ENCODE data around the gene EFCAB14.
"Not testable (repeated sequence)": the region's sequence is repeated elsewhere in the genome, so short reads cannot be mapped to it uniquely, and the experiment has no call there.

Gene EFCAB14, protein sequence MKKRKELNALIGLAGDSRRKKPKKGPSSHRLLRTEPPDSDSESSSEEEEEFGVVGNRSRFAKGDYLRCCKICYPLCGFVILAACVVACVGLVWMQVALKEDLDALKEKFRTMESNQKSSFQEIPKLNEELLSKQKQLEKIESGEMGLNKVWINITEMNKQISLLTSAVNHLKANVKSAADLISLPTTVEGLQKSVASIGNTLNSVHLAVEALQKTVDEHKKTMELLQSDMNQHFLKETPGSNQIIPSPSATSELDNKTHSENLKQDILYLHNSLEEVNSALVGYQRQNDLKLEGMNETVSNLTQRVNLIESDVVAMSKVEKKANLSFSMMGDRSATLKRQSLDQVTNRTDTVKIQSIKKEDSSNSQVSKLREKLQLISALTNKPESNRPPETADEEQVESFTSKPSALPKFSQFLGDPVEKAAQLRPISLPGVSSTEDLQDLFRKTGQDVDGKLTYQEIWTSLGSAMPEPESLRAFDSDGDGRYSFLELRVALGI

DNA sequence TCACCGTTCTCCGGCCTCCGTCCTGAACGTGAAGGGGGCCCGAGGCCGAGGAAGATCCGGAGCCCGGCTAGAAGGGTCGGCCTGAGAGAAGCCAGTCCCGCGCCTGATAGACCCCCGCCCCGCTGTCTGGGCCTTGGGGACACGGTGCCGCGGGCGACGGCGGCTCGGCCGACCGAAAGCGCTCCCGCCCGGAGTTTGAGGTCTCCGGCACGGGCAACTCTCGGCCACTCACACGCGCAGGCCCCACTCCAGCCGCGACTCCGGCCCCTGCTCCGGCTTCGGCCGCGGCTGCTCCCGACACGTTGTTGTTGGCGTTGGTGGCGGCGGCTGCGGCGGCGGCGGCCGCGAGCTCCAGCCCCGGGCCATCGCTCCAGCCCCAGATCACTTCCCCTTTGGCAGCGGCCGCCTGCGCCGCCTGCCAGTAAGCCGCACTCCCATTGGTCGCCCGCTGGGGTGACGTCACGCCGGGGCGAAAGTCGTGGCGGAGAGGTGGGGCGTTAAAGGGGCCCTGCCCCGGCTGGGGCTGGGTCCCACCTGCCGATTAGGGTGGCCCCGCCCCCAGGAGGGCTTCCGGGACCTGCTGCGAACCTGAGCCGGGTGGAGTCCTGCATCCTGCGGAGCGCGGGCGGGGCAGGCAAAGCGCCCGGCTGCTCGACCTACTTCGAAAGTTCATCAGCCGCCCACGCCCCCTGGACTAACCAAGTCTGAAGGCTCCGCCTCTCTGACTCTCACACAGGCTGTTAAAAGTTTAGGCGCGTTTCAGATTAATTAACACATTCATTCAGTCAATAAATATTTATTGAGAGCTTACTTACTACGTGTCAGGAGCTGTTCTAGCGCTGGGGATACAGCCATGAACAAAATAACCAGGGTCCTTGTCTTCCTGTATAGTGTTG is at the start of gene EFCAB14:
Gene EFCAB14, minus strand, starts transcription at position 388 of the 896 bp plus-strand sequence. CDS start 1,027 bp downstream, outside the sequence.
- peak; percentile 98 to 99 for DNase-seq

DNA sequence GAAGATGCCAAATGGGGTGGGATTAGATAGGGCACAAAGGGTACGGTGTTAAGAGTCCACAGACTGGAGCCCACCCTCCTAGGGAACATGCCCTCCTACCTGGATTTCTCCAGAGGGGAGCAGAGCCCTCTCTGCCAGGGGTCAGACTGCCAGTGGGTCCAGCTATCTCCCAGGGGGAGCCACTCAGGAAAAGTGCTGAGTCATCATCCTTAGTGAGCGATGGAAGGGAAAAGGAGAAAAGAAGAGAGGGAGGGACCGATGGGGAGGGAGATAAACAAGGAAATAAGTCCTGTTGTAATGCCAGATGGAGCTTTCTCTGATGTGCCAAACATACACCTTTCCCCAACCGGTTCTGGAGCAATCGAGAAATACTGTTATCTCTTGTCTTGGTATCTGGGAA is 49.5 kb upstream of the EFCAB14 start:
- DNase-seq: no peak

DNA sequence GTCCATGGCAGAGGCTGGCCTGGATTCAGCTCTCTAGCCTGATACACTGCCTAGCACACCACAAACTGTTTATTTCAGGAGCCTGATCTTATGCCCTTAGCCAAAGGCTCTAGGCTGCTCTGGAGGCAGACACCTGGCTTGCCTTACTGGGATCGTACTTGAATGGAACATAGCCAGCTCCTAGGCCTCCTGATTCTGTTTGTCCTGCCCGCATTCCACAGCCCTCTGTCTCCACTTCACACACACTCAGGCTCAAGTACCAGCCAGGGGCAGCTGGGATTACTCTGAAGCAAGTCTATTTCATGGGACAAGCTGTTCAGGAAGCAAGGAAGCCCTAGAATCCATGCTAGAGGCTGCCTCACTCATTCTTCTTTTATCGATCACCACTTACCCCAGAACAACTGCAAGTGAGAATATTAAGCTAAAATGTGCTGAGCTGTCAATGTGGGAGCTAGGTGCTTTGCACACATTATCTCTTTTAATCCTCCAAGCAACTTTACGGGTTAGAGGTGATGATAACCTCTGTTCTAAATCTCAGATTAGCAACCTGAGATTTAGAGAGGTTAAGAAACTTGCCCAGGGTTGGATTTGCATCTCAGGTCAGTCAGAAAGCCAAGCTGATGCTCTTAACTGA is 48.9 kb upstream of the EFCAB14 start:
- no peak for DNase-seq

DNA sequence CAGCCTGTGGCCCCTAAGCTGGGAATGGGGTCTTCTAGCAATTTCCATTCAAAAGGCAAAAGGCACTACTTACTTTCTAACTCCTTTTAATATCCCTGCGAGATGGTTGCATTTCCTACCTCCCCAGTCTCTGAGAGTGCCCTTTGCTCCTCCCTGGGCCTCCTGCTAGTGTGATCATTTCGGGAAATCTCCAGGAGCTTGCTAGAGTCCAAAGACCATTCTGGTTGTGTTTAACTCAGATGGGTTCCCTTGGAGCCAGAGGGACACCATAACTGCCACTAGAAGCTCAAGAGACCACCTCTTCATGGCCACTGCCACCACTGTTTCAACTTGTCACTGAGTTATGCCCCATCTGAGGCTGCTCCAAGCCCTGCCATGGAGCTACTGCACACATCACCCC is 45.5 kb upstream of the EFCAB14 start:
- no peak for DNase-seq

DNA sequence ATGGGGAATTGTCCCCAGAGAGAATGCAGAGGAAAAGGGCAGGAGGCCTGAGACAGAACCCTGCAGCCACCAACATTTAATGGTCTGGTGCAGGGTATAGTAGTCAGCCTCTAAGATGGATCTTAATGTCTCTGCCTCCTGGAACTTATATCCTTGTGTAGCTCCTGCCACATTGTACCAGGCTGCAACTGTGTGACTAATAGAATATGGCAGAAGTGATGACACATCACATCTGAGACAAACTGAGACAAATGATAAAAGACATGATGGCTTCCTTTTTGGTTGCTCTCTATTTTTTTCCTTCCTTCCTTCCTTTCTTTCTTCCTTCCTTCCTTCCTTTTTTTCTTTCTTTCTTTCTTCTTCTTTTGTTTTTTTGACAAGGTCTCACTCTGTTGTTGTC is 42.8 kb upstream of the EFCAB14 start:
- no peak for DNase-seq

DNA sequence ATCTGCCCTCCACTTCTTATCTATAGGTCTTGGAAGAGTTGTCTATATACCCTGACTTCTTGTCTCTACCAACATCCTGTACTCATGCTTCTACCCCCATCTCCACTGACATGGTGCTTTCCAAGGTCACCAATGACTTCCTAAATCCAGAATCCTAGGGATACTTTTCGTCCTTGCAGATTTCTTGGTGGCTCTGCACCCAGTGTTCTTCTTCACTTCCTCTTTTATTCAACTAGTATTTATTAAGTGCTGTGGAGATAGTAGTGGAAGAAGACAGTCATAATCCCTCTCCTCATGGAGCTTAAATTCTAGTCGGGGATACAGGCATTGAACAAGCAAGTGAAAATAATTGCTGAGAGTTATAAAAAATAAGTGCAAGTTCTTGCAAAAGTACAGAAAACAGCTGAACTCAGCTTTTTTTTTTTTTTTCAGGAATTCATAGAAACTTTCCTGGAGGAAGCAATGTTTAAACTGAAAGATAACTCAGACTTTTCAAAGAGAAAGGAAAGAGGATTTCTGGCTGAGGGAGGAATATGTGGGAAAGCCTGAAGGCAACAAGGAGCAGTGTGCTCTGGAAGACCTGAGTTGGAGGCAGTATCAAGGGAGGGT is 41.7 kb upstream of the EFCAB14 start:
- no peak for DNase-seq

DNA sequence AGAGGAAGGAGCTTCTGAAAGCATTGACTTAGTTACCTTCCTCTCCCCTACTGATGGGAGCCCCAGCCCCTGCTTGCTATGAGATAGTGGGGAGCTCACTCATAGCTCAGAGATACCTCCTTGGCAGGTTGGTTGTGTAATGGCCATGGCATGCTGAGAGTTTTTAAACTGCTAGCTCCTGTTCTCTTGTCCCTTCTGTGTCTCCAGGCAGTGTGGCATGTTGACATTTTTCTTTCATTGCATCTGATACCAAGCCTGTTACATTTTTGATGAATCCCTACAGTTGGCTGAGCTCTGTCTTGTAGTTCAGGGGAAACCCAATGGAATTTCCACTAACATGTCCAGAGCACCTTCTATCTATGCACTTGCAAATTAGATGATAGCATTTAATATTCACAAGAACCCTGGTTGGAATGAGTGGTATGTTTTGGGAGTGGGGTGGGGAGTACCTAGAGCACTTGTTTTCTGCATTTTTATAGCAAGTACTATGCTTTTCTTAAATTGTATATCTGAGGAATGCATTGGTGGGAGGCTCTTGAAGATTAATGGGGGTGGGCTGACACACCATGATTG is 39.1 kb upstream of the EFCAB14 start:
- DNase-seq: no peak

DNA sequence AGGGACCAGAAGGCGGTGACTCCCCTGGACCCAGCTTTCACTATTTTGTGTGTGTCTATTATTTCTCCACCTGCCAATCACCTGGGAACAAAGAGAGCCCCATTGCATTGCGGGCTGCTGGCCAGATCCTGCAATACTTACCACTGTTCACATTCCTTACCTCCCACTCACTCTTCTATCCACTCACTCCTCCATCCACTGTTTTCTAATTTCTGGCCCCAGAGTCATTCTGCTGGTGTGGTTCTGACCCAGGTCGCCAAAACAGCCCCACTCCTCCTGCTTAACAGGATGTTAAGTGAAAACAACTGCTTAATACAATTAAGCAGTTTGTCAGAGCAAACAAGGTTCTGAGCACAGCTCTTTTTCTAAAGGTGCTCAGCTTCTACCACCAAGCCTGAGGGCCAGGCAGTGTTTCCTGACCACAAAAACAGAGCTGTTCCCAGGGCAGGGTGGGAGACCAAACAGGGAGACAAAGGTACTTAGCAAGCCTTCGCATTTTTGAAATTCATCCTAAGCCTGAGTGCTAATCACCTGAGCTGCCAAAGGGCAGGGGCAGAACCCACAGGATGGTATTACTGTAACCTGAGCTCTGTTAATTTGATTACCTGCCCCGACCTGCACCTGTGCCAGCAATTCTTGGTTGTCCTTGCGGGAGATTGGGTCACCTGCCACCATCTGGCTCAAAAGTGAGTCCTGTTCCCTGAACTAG is 38.5 kb upstream of the EFCAB14 start:
- DNase-seq: no peak

DNA sequence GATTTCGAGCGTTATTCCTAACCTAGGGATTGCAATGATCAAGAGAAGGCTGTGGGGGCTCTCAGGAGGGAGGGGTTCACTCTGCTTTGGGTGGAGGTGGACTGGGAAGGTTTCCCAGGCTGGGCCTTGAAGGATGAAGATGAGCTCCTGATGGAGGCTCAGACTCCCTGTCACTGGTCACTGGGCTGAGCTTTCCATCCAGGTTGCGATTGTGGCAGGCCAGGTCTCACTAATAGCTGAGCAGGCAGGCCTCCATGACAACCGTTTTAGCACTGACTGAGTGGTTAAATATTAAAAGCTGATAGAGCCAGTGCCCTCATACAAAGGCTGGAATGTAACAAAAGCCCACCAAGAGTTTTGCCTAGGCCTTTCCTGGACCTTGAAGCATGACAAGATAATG is 36.2 kb upstream of the EFCAB14 start:
- DNase-seq: no peak

DNA sequence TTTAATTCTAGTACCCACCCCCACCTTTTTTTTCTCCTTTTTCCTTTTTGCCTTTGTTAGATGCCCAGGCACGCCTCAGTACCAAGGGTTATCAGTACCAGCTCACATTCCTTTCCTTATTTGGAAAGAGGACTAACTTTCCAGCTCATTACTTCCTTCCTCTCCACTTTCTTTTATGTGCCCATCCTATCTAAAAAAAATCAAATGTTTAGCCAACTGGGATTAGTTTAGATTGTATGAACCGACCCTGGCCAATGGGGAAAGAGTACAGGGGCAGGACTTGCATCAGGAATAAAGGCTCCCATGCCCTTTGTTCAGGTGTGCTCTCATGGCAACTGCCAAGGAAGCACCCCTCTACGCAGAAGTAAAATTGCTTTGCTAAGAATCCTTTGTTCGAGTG is 35.8 kb upstream of the EFCAB14 start:
- not testable (repeated sequence) for DNase-seq

DNA sequence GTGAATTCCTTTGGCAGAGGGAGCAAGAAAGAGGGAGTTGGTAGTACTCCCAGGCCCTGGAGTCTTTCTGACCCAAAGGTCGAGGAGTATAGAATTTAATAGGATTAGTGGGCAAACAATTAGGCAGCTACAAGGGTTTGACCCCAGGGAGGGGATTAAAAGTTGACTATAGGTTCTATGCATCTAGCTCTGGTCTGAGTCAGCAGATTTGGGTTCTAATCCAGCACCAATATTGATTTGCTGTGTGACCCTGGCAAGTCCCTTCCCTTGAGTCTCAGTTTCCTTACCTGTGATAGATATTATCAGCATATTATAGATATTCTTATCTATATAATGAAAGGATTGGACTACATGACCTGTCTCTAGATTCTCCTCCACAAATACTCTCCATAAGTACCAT is 35.1 kb upstream of the EFCAB14 start:
- DNase-seq: no peak

DNA sequence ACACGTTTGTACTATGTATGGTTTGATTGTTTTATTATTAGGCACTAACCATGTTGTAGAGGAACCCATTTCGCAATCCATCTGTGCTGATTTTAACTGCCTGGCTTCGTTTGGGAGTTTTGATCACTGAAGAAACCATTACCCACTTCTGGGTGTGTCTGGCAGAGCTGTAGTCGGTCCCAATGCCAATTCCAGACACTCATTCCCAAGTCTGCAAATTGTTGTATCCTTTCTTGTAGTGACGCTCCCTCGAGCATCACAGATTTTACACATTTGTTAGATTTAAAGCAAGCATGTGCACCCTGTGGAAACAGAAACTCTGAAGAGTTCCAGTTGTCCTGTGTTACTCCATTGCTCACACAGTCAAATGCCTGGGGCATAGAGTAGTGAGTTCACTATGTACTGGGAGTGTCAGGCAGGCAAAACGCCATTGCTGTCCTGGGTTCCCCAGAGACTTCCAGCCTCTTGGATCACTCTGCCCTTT is 31.0 kb upstream of the EFCAB14 start:
- no peak for DNase-seq

DNA sequence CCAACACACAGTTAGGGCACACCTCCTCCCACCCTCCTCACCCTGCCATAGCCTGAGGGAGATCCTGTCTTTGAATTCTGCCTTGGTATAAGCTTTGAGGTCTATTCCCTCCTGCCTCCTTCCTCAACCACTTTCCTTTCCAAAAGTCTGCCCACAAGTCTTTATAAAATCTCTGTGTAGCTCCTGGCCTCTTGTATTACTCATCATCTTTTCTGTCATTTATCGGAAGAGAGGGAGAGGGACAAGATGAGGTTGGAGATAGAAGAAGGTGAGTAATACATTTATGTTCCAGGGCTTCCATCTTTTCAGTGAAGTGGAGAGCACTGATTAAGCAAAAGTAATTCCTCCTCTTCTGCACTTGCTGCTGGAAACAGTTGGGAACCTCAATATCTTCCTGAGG is 30.5 kb upstream of the EFCAB14 start:
- DNase-seq: no peak

DNA sequence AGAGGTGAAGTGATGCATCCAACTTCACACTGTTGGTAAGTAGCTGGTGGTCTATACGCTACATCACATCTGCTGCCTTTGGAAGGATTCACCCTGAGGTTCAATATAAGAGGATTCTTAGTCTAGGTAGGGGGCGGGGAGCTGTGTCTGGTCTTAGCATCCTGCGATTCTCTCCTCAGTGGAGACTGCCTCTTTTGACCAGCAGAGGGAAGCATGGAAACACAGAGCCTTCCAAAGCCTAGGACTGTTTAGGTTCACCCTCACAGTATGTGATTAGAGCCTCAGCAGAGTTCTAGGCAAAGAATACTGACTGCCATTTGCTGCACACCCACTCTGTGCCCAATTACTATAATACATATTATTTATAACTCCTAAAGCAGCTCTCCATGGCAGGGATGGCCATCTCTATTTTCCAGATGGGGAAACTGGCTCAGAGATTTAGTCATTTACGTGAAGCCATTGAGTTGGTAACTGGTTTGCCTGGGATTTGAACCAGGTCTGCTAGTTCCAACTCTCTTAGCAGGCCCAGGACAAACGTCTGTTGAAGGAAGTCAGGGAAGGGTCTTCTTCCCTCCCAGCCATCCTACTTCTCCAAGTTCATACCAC is 28.9 kb upstream of the EFCAB14 start:
- DNase-seq: no peak

DNA sequence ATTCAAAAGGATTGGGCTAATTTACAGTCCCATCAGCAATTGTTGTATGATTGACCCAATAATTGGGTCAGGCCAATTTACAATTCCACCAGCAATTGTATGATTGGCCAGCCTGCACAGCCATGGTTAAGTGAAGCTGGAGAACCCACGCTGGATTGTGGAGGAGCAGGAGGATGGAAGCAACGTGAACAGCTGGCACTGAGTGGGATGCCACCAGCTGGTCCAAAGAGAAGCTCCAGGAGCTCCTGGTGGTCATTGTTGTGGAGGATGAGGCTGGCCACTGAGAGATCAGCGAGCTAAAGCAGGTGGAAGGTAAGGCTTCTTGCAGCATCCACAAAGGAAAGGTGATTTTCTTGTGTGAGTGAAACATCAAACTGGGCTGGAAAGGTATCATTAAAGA is 23.2 kb upstream of the EFCAB14 start:
- DNase-seq: no peak

DNA sequence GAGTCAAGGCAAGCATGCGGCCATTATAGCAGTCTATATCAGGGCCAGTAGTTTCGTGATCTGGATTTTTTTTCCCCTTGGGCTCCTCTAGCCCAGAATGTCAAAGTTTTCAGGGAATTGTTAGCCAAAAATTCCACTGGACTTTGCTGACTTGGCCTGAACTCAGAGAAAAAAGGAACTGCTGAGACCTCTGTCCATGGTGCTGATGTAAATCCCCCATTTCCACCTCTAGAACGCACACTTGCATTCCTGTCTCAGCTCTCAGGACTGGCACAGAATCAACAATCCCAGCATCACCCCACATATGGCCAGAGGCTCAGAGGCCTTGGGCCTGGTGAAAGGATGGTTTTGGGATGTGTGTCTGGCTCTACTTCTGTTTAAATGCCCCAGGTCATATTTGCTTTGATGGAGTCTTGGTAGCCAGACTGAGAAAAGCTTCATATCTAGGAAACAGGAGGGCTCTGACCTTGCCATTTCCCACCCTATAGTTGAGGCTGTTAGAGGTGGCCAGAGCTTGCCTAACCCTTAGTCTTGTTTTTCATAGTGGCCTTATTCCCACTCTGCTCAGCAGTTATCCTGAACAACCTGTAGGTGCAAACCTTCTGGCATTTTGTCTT is 16.9 kb upstream of the EFCAB14 start:
- DNase-seq: peak in 1 of 2 donors; percentile 35

DNA sequence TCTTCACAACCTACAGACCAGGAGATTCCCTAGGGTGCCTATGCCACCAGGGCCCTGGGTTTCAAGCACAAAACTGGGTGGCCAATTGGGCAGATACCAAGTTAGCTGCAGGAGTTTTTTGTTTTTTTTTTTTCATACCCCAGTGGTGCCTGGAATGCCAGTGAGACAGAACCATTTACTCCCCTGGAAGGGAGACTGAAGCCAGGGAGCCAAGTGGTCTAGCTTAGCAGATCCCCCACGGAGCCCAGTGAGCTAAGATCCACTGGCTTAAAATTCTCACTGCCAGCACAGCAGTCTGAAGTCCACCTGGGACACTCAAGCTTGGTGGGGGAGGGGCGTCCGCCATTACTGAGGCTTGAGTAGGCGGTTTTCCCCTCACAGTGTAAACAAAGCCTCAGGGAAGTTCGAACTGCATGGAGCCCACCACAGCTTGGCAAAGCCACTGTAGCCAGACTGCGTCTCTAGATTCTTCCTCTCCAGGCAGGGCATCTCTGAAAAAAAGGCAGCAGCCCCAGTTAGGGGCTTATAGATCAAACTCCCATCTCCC is 9.5 kb upstream of the EFCAB14 start:
- not testable (repeated sequence) for DNase-seq

DNA sequence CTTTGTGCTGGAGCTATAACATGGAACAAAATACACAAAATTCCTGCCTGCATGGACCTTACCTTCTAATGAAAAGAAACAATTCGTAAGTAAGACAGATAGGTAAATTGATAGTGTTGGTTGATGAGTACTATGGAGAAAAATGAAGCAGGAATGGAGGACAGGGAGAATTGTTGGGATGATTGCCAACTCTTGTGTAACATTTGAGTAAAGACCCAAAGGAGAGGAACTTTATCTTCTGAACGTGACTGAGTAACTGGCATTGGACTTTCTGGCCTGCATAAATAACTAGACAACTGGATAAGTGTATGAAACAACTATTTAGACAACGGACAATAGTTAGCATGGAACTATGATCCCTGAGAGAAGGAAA is 6.8 kb upstream of the EFCAB14 start:
- no peak for DNase-seq

DNA sequence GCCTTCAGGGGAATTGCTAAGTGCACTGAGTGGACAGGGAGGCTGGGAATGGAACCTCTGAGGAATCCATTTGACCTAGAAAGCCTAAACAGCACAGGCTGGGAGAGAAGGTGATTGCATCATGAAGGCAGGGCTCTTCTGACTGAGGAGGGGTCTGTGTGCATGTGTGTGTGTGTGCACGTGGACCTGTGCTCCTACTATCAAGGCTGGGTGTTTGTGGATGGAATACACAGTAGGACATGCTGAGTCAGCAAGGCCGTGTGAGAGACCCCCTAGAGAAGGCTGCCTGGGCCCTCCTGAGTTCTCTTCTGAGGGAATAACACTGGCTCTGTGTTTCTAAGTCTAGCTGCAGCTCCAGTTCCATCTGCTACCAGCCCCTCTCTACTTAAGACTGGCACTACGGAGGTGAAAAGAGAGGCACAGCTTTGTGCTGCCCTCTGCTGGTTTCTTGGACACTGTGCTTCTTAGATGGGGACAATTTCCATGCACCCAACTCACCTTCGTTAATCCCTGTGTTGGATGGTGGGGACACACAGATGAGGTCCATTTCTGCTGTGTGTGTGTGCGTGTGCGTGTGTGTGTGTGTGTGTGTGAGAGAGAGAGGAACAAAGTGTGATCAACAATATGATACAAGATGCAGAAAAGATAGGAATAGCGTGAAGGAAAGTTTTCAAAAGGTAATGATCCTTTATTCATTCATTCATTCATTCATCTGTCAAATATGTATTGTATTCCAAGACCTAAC is 6.2 kb upstream of the EFCAB14 start:
- DNase-seq: peak; percentile 70 to 80

DNA sequence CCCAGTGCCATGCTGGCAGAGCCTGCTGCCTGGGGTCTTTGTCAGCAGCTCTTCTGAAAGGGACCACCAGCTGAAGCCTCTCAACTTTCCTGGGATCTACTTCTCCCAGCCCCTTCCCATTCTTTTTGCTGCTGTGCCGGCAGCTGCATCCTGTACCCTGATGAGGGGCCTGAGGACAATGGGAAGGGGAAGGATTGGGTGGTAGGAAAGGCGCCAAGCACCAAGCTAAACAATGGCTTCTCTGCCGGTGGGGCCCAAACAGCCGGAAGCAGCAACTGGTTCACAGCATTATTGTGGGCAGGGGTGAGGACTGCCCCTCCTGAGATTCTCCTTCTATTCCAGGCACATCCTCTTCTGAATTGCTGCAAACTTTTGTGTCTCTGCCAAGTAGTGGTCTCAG is 5.0 kb upstream of the EFCAB14 start:
- DNase-seq: no peak

Measured in CD4-positive, alpha-beta T cell treated with Interferon alpha-2 for 1 hour (primary cell).